Neural progenitor cell (in vitro differentiated cells): ENCODE data around the gene ABCF3. TPM values are rescaled to one million over a fixed set of nuclear protein-coding genes. Genes with fewer than 3 reads are reported as not detected.

Experiments
- DNase-seq: peaks from one replicate; pipeline ENCODE4 v3.0.0-alpha.2; 2016; ENCODE audit warnings: low spot score
- H2AFZ ChIP-seq: fragments of 200-600 bp; sonication (generic); replicated peaks from 2 replicates; pipeline ENCODE4 v1.6.1; 2016; ENCODE audit warnings: antibody characterized with exemption
- H3F3A ChIP-seq: fragments of 200-600 bp; sonication (generic); 2 replicates; pipeline ENCODE4 v1.6.1; 2016; ENCODE audit warnings: antibody characterized with exemption, low read depth
- H3K27ac ChIP-seq: fragments of 200-600 bp; sonication (generic); 2 replicates; pipeline ENCODE4 v1.5.1; 2016; ENCODE audit warnings: mild to moderate bottlenecking
- H3K27me3 ChIP-seq: fragments of 200-600 bp; sonication (generic); 2 replicates; pipeline ENCODE4 v1.6.1; 2016; ENCODE audit warnings: mild to moderate bottlenecking, moderate library complexity
- H3K36me3 ChIP-seq: fragments of 200-600 bp; sonication (generic); 2 replicates; pipeline ENCODE4 v1.5.1; 2016
- H3K4me1 ChIP-seq: fragments of 200-600 bp; sonication (generic); 2 replicates; pipeline ENCODE4 v1.6.1; 2016; ENCODE audit warnings: mixed run types
- H3K4me2 ChIP-seq: fragments of 200-600 bp; sonication (generic); 2 replicates; pipeline ENCODE4 v1.6.1; 2016
- H3K4me3 ChIP-seq: fragments of 200-600 bp; sonication (generic); 2 replicates; pipeline ENCODE4 v1.5.1; 2016
- H3K79me2 ChIP-seq: fragments of 200-600 bp; sonication (generic); 2 replicates; pipeline ENCODE4 v1.6.1; 2016; ENCODE audit warnings: low read depth
- H3K9ac ChIP-seq: fragments of 200-600 bp; sonication (generic); 2 replicates; pipeline ENCODE4 v1.6.1; 2016
- H3K9me3 ChIP-seq: fragments of 200-600 bp; sonication (generic); 2 replicates; pipeline ENCODE4 v1.5.1; 2016; ENCODE audit warnings: low read depth
- H4K20me1 ChIP-seq: fragments of 200-600 bp; sonication (generic); 2 replicates; pipeline ENCODE4 v1.6.1; 2016; ENCODE audit warnings: low read depth
- H3K27ac Mint-ChIP-seq: 3 replicates; pipeline ENCODE4 v1.8.0; 2021; ENCODE audit warnings: mixed read lengths
- H3K27me3 Mint-ChIP-seq: 2 replicates; pipeline ENCODE4 v1.8.0; 2022; ENCODE audit warnings: low read depth, mild to moderate bottlenecking, inconsistent platforms, moderate library complexity, mixed read lengths; ENCODE audit not compliant: insufficient read depth
- H3K36me3 Mint-ChIP-seq: 3 replicates; pipeline ENCODE4 v1.8.0; 2021; ENCODE audit warnings: mixed read lengths
- H3K4me1 Mint-ChIP-seq: 3 replicates; pipeline ENCODE4 v1.8.0; 2021; ENCODE audit warnings: mixed read lengths
- H3K4me3 Mint-ChIP-seq: 3 replicates; pipeline ENCODE4 v1.8.0; 2021; ENCODE audit warnings: mild to moderate bottlenecking, moderate library complexity, mixed read lengths
- H3K9me3 Mint-ChIP-seq: 3 replicates; pipeline ENCODE4 v1.8.0; 2020; ENCODE audit warnings: mixed read lengths
- EZH2 ChIP-seq: fragments of 200-600 bp; sonication (generic); IDR thresholded peaks from 2 replicates; pipeline ENCODE4 v1.6.1; 2017; ENCODE audit warnings: antibody characterized with exemption, mild to moderate bottlenecking, moderate library complexity
- EZH2phosphoT487 ChIP-seq: fragments of 200-600 bp; sonication (generic); IDR thresholded peaks from 2 replicates; pipeline ENCODE4 v1.6.1; 2017; ENCODE audit warnings: antibody characterized with exemption
- total RNA-seq: library from RNA; depleted of rRNA; stranded (reverse); fragments of >200 nt; gene quantifications from 2 replicates; pipeline ENCODE4 v1.2.3, GENCODE V29; 2015; ENCODE audit warnings: low replicate concordance
- TF ChIP-seq, protein P1 (sequence below): fragments of 200-600 bp; sonication (generic); IDR thresholded peaks from 2 replicates; pipeline ENCODE4 v1.5.1; 2017; ENCODE audit warnings: antibody characterized with exemption, mild to moderate bottlenecking

The ABCF3 gene
- total RNA-seq, 1 donor from 2014 or later: 22.0 TPM

DNA sequence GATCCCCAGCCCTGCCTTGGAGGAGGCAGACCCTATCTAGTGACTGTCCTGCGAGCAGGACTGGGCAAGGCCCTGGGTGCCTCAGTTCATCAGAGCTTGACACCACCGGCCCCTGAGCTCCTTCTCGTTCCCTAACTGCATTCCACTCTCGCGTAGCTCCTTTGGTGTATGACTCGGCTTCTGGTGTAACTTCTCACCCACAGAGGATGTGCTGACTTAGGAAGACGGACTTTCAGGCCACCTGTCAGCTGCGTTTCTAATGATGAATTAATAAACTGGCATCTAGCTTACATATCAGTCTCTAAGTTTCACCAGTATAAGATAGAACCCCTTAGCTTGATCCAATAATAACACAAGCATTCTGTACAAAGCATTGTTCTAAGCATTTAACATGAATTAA, 17.5 kb downstream of the ABCF3 start:
- TF ChIP-seq, protein P1, sequence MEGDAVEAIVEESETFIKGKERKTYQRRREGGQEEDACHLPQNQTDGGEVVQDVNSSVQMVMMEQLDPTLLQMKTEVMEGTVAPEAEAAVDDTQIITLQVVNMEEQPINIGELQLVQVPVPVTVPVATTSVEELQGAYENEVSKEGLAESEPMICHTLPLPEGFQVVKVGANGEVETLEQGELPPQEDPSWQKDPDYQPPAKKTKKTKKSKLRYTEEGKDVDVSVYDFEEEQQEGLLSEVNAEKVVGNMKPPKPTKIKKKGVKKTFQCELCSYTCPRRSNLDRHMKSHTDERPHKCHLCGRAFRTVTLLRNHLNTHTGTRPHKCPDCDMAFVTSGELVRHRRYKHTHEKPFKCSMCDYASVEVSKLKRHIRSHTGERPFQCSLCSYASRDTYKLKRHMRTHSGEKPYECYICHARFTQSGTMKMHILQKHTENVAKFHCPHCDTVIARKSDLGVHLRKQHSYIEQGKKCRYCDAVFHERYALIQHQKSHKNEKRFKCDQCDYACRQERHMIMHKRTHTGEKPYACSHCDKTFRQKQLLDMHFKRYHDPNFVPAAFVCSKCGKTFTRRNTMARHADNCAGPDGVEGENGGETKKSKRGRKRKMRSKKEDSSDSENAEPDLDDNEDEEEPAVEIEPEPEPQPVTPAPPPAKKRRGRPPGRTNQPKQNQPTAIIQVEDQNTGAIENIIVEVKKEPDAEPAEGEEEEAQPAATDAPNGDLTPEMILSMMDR: no peak
- no peak for TF ChIP-seq EZH2phosphoT487
- TF ChIP-seq EZH2: no peak
- peaks cover 7% of the 10 kb centered on the region for H3K27me3 Mint-ChIP-seq
- H3K4me3 ChIP-seq: no peak overlapping the region
- no peak overlapping the region for H3K9ac ChIP-seq
- no peaks in the 10 kb centered on the region for H3K9me3 Mint-ChIP-seq
- no peaks in the 10 kb centered on the region for H3K4me1 Mint-ChIP-seq
- H3F3A ChIP-seq: no peaks in the 10 kb centered on the region
- H3K27ac ChIP-seq: no peak overlapping the region
- no peaks in the 10 kb centered on the region for H3K4me1 ChIP-seq
- H3K27ac Mint-ChIP-seq: no peak overlapping the region
- H3K4me3 Mint-ChIP-seq: no peak overlapping the region
- H4K20me1 ChIP-seq: no peaks in the 10 kb centered on the region
- no peaks in the 10 kb centered on the region for H3K79me2 ChIP-seq
- H3K9me3 ChIP-seq: no peaks in the 10 kb centered on the region
- no peaks in the 10 kb centered on the region for H3K36me3 Mint-ChIP-seq
- no peaks in the 10 kb centered on the region for H3K27me3 ChIP-seq
- H3K36me3 ChIP-seq: no peaks in the 10 kb centered on the region
- H2AFZ ChIP-seq: no peak overlapping the region
- DNase-seq: no peak
- no peak overlapping the region for H3K4me2 ChIP-seq

DNA sequence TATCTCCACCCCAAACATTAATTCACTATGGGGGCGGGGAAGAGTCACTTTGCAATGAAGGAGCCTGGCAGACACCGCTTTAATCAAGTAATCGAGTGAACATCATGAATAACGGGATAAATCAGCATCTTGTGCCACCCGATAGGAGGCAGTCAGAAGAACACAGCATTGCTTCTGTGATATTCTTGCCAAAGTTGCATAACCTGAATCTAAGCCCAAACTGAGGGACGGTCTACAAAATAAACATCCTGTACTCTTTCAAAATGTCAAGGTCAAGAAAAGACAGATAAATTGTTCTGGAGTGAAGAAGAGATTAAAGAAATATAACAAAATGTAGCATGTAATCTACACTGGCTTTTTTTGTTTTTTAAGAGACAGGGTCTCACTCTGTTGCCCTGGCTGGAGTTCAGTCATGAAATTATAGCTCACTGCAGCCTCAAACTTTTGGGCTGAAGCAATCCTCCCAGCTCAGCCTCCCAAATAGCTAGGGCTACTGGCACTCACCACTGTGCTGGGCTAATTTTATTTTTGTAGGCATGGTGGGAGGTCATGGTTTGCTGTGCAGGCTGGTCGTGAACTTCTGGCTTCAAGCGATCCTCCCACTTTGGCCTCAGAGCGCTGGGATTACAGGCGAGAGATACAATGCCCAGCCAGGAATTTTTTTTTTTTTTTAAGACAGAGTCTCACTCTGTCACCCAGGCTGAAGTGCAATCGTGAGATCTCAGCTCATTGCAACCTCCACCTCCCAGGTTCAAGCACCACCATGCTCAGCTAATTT, 23.3 kb downstream of the ABCF3 start:
- Histone ChIP-seq H3K9ac (no peak overlapping the region), H3K27ac (no peak overlapping the region), H3K4me3 (no peak overlapping the region), H3K27me3 (no peaks in the 10 kb centered on the region), H3K9me3 (no peaks in the 10 kb centered on the region), H2AFZ (no peak overlapping the region), H4K20me1 (no peaks in the 10 kb centered on the region), H3K4me2 (no peak overlapping the region), H3K4me1 (no peaks in the 10 kb centered on the region), H3K36me3 (no peaks in the 10 kb centered on the region), H3F3A (no peaks in the 10 kb centered on the region), H3K79me2 (no peaks in the 10 kb centered on the region)
- Mint-ChIP-seq H3K27me3 (peaks cover 7% of the 10 kb centered on the region), H3K4me1 (no peaks in the 10 kb centered on the region), H3K27ac (no peak overlapping the region), H3K9me3 (no peaks in the 10 kb centered on the region), H3K36me3 (no peaks in the 10 kb centered on the region), H3K4me3 (no peak overlapping the region)
- no peak for DNase-seq
- TF ChIP-seq, protein P1: no peak
- TF ChIP-seq EZH2phosphoT487 (no peak), EZH2 (no peak)

DNA sequence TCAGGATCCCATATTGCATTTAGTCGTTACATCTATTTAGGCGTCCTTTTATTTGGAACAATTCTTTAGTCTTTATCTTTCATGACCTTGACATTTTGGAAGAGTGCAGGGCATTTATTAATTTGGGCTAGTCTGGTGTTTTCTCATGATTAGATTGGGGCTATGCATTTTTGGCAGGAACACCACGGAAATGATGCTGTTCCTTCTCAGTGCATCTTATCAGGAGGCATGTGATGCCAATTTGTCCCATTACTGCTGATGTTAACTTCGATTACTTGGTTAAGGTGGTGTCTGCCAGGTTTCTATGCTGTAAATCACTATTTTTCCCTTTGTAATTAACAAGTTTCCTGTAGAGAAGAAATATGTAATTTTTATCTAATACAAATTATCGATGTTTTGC, 25.3 kb downstream of the ABCF3 start:
- H3K9me3 Mint-ChIP-seq: peaks cover 4% of the 10 kb centered on the region
- H3K27ac Mint-ChIP-seq: no peak overlapping the region
- TF ChIP-seq, protein P1: no peak
- no peak for TF ChIP-seq EZH2phosphoT487
- no peaks in the 10 kb centered on the region for H3K79me2 ChIP-seq
- no peak for DNase-seq
- H3K4me3 ChIP-seq: no peak overlapping the region
- H3F3A ChIP-seq: no peaks in the 10 kb centered on the region
- no peak overlapping the region for H3K4me3 Mint-ChIP-seq
- H4K20me1 ChIP-seq: no peaks in the 10 kb centered on the region
- no peaks in the 10 kb centered on the region for H3K9me3 ChIP-seq
- H3K9ac ChIP-seq: no peak overlapping the region
- H3K27ac ChIP-seq: no peak overlapping the region
- no peaks in the 10 kb centered on the region for H3K36me3 ChIP-seq
- no peaks in the 10 kb centered on the region for H3K36me3 Mint-ChIP-seq
- no peak overlapping the region for H2AFZ ChIP-seq
- peaks cover 7% of the 10 kb centered on the region for H3K27me3 Mint-ChIP-seq
- no peaks in the 10 kb centered on the region for H3K4me1 Mint-ChIP-seq
- no peak overlapping the region for H3K4me2 ChIP-seq
- no peaks in the 10 kb centered on the region for H3K4me1 ChIP-seq
- no peaks in the 10 kb centered on the region for H3K27me3 ChIP-seq
